Stimulated activated CD8-positive, alpha-beta memory T cell treated with anti-CD3 and anti-CD28 coated beads, Interleukin-7, amount 100 ng/mL, for 48 hours (primary cell): ENCODE results near the gene HS3ST5.
"Not testable (repeated sequence)": the region's sequence is repeated elsewhere in the genome, so short reads cannot be mapped to it uniquely, and the experiment has no call there.

Experiments
- DNase-seq, 2 donors: peaks; one replicate each; pipeline ENCODE4 v3.0.0-alpha.2; 2020; ENCODE audit warnings: low read depth in 1 of 2; ENCODE audit errors: extremely low read depth in 1 of 2

HS3ST5 gene

GRCh38 chr6:114061741-114062140 is 281.1 kb downstream of the HS3ST5 start:
- no peak for DNase-seq

GRCh38 chr6:114061116-114061515 is 281.7 kb downstream of the HS3ST5 start:
- DNase-seq, result no peak

GRCh38 chr6:114058435-114058834 is 284.4 kb downstream of the HS3ST5 start:
- DNase-seq, result no peak

GRCh38 chr6:114055763-114056162 is 287.1 kb downstream of the HS3ST5 start:
- DNase-seq, result no peak

- DNase-seq, result no peak
Measured at GRCh38 chr6:114055349-114055748, 287.5 kb downstream of the HS3ST5 start.

- DNase-seq, result no peak
Measured at GRCh38 chr6:114053791-114054190, 289.0 kb downstream of the HS3ST5 start.

GRCh38 chr6:114052141-114052540 is 290.7 kb downstream of the HS3ST5 start:
- no peak for DNase-seq

GRCh38 chr6:114051031-114051430 is 291.8 kb downstream of the HS3ST5 start:
- DNase-seq, result no peak

GRCh38 chr6:114049367-114049966 is 293.4 kb downstream of the HS3ST5 start:
- no peak for DNase-seq

- DNase-seq, result not testable (repeated sequence)
Measured at GRCh38 chr6:114044566-114044965, 298.3 kb downstream of the HS3ST5 start.

- no peak for DNase-seq
Measured at GRCh38 chr6:114042267-114043016, 300.4 kb downstream of the HS3ST5 start.

- no peak for DNase-seq
Measured at GRCh38 chr6:114040871-114041270, 302.0 kb downstream of the HS3ST5 start.

- no peak for DNase-seq
Measured at GRCh38 chr6:114039841-114040240, 303.0 kb downstream of the HS3ST5 start.

GRCh38 chr6:114033606-114034005 is 309.2 kb downstream of the HS3ST5 start:
- DNase-seq, result no peak

- no peak for DNase-seq
Measured at GRCh38 chr6:114032721-114033120, 310.1 kb downstream of the HS3ST5 start.

GRCh38 chr6:114030767-114031166 is 312.1 kb downstream of the HS3ST5 start:
- no peak for DNase-seq

- no peak for DNase-seq
Measured at GRCh38 chr6:114024746-114025145, 318.1 kb downstream of the HS3ST5 start.

- no peak for DNase-seq
Measured at GRCh38 chr6:114020196-114020595, 322.6 kb downstream of the HS3ST5 start.

- not testable (repeated sequence) for DNase-seq
Measured at GRCh38 chr6:114017146-114017545, 325.7 kb downstream of the HS3ST5 start.

- DNase-seq, result not testable (repeated sequence)
Measured at GRCh38 chr6:114014106-114014505, 328.7 kb downstream of the HS3ST5 start.

- not testable (repeated sequence) for DNase-seq
Measured at GRCh38 chr6:114011486-114011885, 331.3 kb downstream of the HS3ST5 start.

GRCh38 chr6:114010540-114010939 is 332.3 kb downstream of the HS3ST5 start:
- no peak for DNase-seq
